Erythroblast (primary cell): ENCODE results near the gene TCP11.

Experiments
- GATA1 ChIP-seq: IDR thresholded peaks from 2 replicates; pipeline ENCODE4 v1.6.1; 2011; ENCODE audit warnings: low read depth, mild to moderate bottlenecking, control low read depth, low read length, moderate library complexity
- POLR2A ChIP-seq: IDR thresholded peaks from 2 replicates; pipeline ENCODE4 v1.6.1; 2011; ENCODE audit warnings: mild to moderate bottlenecking, low read length

- TF ChIP-seq POLR2A: no peak
- TF ChIP-seq GATA1: no peak
Measured at GRCh38 chr6:35161776-35162607, 20.9 kb upstream of the TCP11 start.
